H9 (cell line): ENCODE data around the gene TRPM5. TPM values are rescaled to one million over a fixed set of nuclear protein-coding genes. Genes with fewer than 3 reads are reported as not detected.

ENCODE experiments used
- DNase-seq: peaks from one replicate; pipeline ENCODE4 v3.0.0-alpha.2; 2017
- H2AFZ ChIP-seq: one replicate; pipeline ENCODE4 v1.6.1; 2013; ENCODE audit warnings: mild to moderate bottlenecking, low read length, control low read depth, moderate library complexity
- H2AK5ac ChIP-seq: 2 replicates; pipeline ENCODE4 v1.6.1; 2013; ENCODE audit warnings: low read length, control low read depth, mixed read lengths; ENCODE audit not compliant: insufficient read length
- H2BK120ac ChIP-seq: one replicate; pipeline ENCODE4 v1.6.1; 2013; ENCODE audit warnings: low read depth, mild to moderate bottlenecking, low read length, control low read depth, inconsistent platforms; ENCODE audit not compliant: poor library complexity, severe bottlenecking
- H2BK12ac ChIP-seq: 2 replicates; pipeline ENCODE4 v1.6.1; 2013; ENCODE audit warnings: low read length, control low read depth, mixed read lengths, low read depth; ENCODE audit not compliant: insufficient read length
- H2BK15ac ChIP-seq: 2 replicates; pipeline ENCODE4 v1.6.1; 2013; ENCODE audit warnings: low read depth, low read length, control low read depth
- H2BK20ac ChIP-seq: one replicate; pipeline ENCODE4 v1.6.1; 2013; ENCODE audit warnings: low read depth, mild to moderate bottlenecking, low read length, control low read depth, inconsistent platforms; ENCODE audit not compliant: poor library complexity, severe bottlenecking
- H2BK5ac ChIP-seq: 2 replicates; pipeline ENCODE4 v1.6.1; 2013; ENCODE audit warnings: low read length, control low read depth, mixed read lengths; ENCODE audit not compliant: insufficient read length
- H3K14ac ChIP-seq: 2 replicates; pipeline ENCODE4 v1.6.1; 2013; ENCODE audit warnings: low read length, control low read depth; ENCODE audit not compliant: insufficient read depth
- H3K18ac ChIP-seq: 2 replicates; pipeline ENCODE4 v1.6.1; 2013; ENCODE audit warnings: low read depth, mild to moderate bottlenecking, mixed read lengths, low read length, control low read depth; ENCODE audit not compliant: insufficient read length
- H3K23ac ChIP-seq: 2 replicates; pipeline ENCODE4 v1.6.1; 2013; ENCODE audit warnings: low read length, control low read depth, mixed read lengths, low read depth; ENCODE audit not compliant: insufficient read length
- H3K23me2 ChIP-seq: 2 replicates; pipeline ENCODE4 v1.6.1; 2013; ENCODE audit warnings: low read depth, mild to moderate bottlenecking, mixed read lengths, low read length, control low read depth; ENCODE audit not compliant: insufficient read length, poor library complexity, severe bottlenecking
- H3K27ac ChIP-seq: 2 replicates; pipeline ENCODE4 v1.5.1; 2013; ENCODE audit warnings: low read length, control low read depth, mixed read lengths, low read depth; ENCODE audit not compliant: insufficient read length
- H3K27me3 ChIP-seq: 2 replicates; pipeline ENCODE4 v1.6.1; 2013; ENCODE audit warnings: low read length, control low read depth, inconsistent platforms; ENCODE audit not compliant: insufficient read depth
- H3K4ac ChIP-seq: 2 replicates; pipeline ENCODE4 v1.6.1; 2013; ENCODE audit warnings: low read depth, mild to moderate bottlenecking, control low read depth, inconsistent platforms, low read length, moderate library complexity
- H3K4me1 ChIP-seq: 2 replicates; pipeline ENCODE4 v1.6.1; 2013; ENCODE audit warnings: low read length, control low read depth, inconsistent platforms; ENCODE audit not compliant: insufficient read depth
- H3K4me2 ChIP-seq: 2 replicates; pipeline ENCODE4 v1.6.1; 2013; ENCODE audit warnings: low read length, control low read depth, mixed read lengths; ENCODE audit not compliant: insufficient read length, insufficient read depth
- H3K56ac ChIP-seq: 2 replicates; pipeline ENCODE4 v1.6.1; 2013; ENCODE audit warnings: low read depth, mild to moderate bottlenecking, mixed read lengths, low read length, control low read depth; ENCODE audit not compliant: insufficient read length
- H3K79me1 ChIP-seq: 2 replicates; pipeline ENCODE4 v1.6.1; 2013; ENCODE audit warnings: low read depth, mild to moderate bottlenecking, moderate library complexity, low read length, control low read depth, inconsistent platforms; ENCODE audit not compliant: insufficient read depth, poor library complexity, severe bottlenecking
- H3K79me2 ChIP-seq: 2 replicates; pipeline ENCODE4 v1.6.1; 2013; ENCODE audit warnings: low read length, control low read depth, inconsistent platforms; ENCODE audit not compliant: insufficient read depth
- H3K9ac ChIP-seq: 2 replicates; pipeline ENCODE4 v1.6.1; 2013; ENCODE audit warnings: low read length, control low read depth, mixed read lengths; ENCODE audit not compliant: insufficient read length; ENCODE audit errors: extremely low read depth
- H3K9me3 ChIP-seq: one replicate; pipeline ENCODE4 v1.6.1; 2013; ENCODE audit warnings: low read depth, low read length, inconsistent platforms; ENCODE audit not compliant: control insufficient read depth
- H3T11ph ChIP-seq: one replicate; pipeline ENCODE4 v1.6.1; 2013; ENCODE audit warnings: mild to moderate bottlenecking, low read length, control low read depth, inconsistent platforms
- H4K20me1 ChIP-seq: one replicate; pipeline ENCODE4 v1.6.1; 2013; ENCODE audit not compliant: control insufficient read depth, insufficient read length, insufficient read depth
- H4K5ac ChIP-seq: 2 replicates; pipeline ENCODE4 v1.6.1; 2013; ENCODE audit warnings: low read depth, mild to moderate bottlenecking, mixed read lengths, low read length, control low read depth; ENCODE audit not compliant: insufficient read length
- H4K8ac ChIP-seq: replicated peaks from 2 replicates; pipeline ENCODE4 v1.6.1; 2013; ENCODE audit warnings: low read length, control low read depth, mixed read lengths, low read depth; ENCODE audit not compliant: insufficient read length
- H4K91ac ChIP-seq: 2 replicates; pipeline ENCODE4 v1.6.1; 2013; ENCODE audit warnings: low read depth, mild to moderate bottlenecking, moderate library complexity, mixed read lengths, low read length, control low read depth; ENCODE audit not compliant: insufficient read length
- H3K27ac Mint-ChIP-seq, 3 experiments: 2 replicates in 2 of 3; 3 replicates in 1 of 3; pipeline ENCODE4 v1.8.0; 2020 to 2021; ENCODE audit warnings: mixed read lengths in 3 of 3, mild to moderate bottlenecking in 1 of 3, moderate library complexity in 1 of 3
- H3K27me3 Mint-ChIP-seq: 2 replicates; pipeline ENCODE4 v1.8.0; 2021; ENCODE audit warnings: low read depth, mild to moderate bottlenecking, moderate library complexity, mixed read lengths
- H3K36me3 Mint-ChIP-seq, 3 experiments: 2 replicates in 2 of 3; 3 replicates in 1 of 3; pipeline ENCODE4 v1.8.0; 2020 to 2021; ENCODE audit warnings: low read depth in 3 of 3, mixed read lengths in 3 of 3; ENCODE audit not compliant: insufficient read depth in 1 of 3
- H3K4me1 Mint-ChIP-seq, 2 experiments: 2 replicates each; pipeline ENCODE4 v1.8.0; 2020; ENCODE audit warnings: mixed read lengths in 2 of 2
- H3K4me3 Mint-ChIP-seq, 2 experiments: 2 replicates in 1 of 2; 3 replicates in 1 of 2; pipeline ENCODE4 v1.8.0; 2020 to 2021; ENCODE audit warnings: mild to moderate bottlenecking in 2 of 2, mixed read lengths in 2 of 2, moderate library complexity in 1 of 2
- H3K9me3 Mint-ChIP-seq, 2 experiments: 2 replicates in 1 of 2; 3 replicates in 1 of 2; pipeline ENCODE4 v1.8.0; 2020; ENCODE audit warnings: mild to moderate bottlenecking in 2 of 2, mixed read lengths in 2 of 2, moderate library complexity in 1 of 2
- WGBS: extraction: QIAGEN DNeasy Blood & Tissue Kit; methylation state at CpG from one replicate; pipeline ENCODE4 v1.1.7; 2013; ENCODE audit warnings: missing lambda C conversion rate, low lambda C conversion rate, mixed read lengths; ENCODE audit not compliant: insufficient read length; ENCODE audit errors: extremely low coverage; 5-methylcytosine and 5-hydroxymethylcytosine counted together
- total RNA-seq: library from RNA; stranded (reverse); gene quantifications from 2 replicates; pipeline ENCODE4 v1.2.1, GENCODE V29; 2021
- TF ChIP-seq, protein P1 (sequence below): fragments of 200-600 bp; sonication (generic); conservative IDR thresholded peaks from 3 replicates; pipeline ENCODE4 v1.8.0; 2021; ENCODE audit warnings: antibody characterized with exemption, mild to moderate bottlenecking

Gene TRPM5
- total RNA-seq, 1 experiment from 2014 or later, result 0.09 TPM

GRCh38 chr11:2402890-2403645 lies 41.2 kb downstream of the TRPM5 start:
- WGBS, result no CpG with 5 or more reads among the region's 31 CpGs
- Mint-ChIP-seq H3K36me3 (peaks cover 0 to 22% (median 12%) of the 10 kb centered on the region in 3 experiments; a peak in 5 of 7 replicates), H3K27me3 (peaks cover 5% of the 10 kb centered on the region), H3K4me1 (peaks cover 3 to 8% of the 10 kb centered on the region in 2 experiments), H3K9me3 (no peaks in the 10 kb centered on the region; a peak in 1 of 5 replicates), H3K4me3 (peak overlapping the region; percentile 81 to 88; a peak in 4 of 5 replicates), H3K27ac (no peak overlapping the region)
- Histone ChIP-seq H3K4me1 (no peaks in the 10 kb centered on the region), H3K79me2 (no peaks in the 10 kb centered on the region), H3K23me2 (peaks cover 13% of the 10 kb centered on the region), H2BK120ac (no peak overlapping the region), H3K27me3 (no peaks in the 10 kb centered on the region), H2BK15ac (no peak overlapping the region), H3K9me3 (no peaks in the 10 kb centered on the region), H3K4me2 (no peak overlapping the region), H3K23ac (no peak overlapping the region), H2AFZ (no peak overlapping the region), H4K8ac (no peak overlapping the region), H3K27ac (no peak overlapping the region), H4K20me1 (no peaks in the 10 kb centered on the region), H2AK5ac (no peak overlapping the region), H2BK12ac (no peak overlapping the region), H2BK5ac (no peak overlapping the region), H3K56ac (no peak overlapping the region), H2BK20ac (no peak overlapping the region), H4K5ac (no peak overlapping the region), H3K9ac (no peak overlapping the region), H3K14ac (no peak overlapping the region), H3K4ac (no peak overlapping the region), H4K91ac (no peak overlapping the region), H3K79me1 (no peaks in the 10 kb centered on the region), H3K18ac (no peak overlapping the region), H3T11ph (no peak overlapping the region)
- TF ChIP-seq, protein P1, sequence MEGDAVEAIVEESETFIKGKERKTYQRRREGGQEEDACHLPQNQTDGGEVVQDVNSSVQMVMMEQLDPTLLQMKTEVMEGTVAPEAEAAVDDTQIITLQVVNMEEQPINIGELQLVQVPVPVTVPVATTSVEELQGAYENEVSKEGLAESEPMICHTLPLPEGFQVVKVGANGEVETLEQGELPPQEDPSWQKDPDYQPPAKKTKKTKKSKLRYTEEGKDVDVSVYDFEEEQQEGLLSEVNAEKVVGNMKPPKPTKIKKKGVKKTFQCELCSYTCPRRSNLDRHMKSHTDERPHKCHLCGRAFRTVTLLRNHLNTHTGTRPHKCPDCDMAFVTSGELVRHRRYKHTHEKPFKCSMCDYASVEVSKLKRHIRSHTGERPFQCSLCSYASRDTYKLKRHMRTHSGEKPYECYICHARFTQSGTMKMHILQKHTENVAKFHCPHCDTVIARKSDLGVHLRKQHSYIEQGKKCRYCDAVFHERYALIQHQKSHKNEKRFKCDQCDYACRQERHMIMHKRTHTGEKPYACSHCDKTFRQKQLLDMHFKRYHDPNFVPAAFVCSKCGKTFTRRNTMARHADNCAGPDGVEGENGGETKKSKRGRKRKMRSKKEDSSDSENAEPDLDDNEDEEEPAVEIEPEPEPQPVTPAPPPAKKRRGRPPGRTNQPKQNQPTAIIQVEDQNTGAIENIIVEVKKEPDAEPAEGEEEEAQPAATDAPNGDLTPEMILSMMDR, result no peak
- no peak for DNase-seq
